Mucosa of rectum (tissue), 2 donors: Measurements from ENCODE around the gene SLC18A3.

Experiments
- H3K27ac ChIP-seq, 2 donors: one replicate each; pipeline ENCODE4 v1.7.0; 2013; ENCODE audit warnings: inconsistent platforms in 2 of 2, low read depth in 2 of 2, low read length in 2 of 2
- H3K27me3 ChIP-seq, 2 donors: one replicate each; pipeline ENCODE4 v1.7.0; 2013; ENCODE audit warnings: low read length in 2 of 2; ENCODE audit not compliant: control insufficient read depth in 2 of 2, insufficient read depth in 2 of 2
- H3K36me3 ChIP-seq, 2 donors: one replicate each; pipeline ENCODE4 v1.7.0; 2013; ENCODE audit warnings: low read length in 2 of 2; ENCODE audit not compliant: control insufficient read depth in 2 of 2, insufficient read depth in 2 of 2
- H3K4me1 ChIP-seq, 2 donors: one replicate each; pipeline ENCODE4 v1.7.0; 2013; ENCODE audit warnings: low read length in 2 of 2, mild to moderate bottlenecking in 1 of 2; ENCODE audit not compliant: control insufficient read depth in 2 of 2, insufficient read depth in 2 of 2
- H3K4me3 ChIP-seq, 2 donors: one replicate each; pipeline ENCODE4 v1.7.0; 2013; ENCODE audit warnings: low read length in 2 of 2
- H3K9ac ChIP-seq, 2 donors: one replicate each; pipeline ENCODE4 v1.7.0; 2013; ENCODE audit warnings: low read length in 2 of 2, low read depth in 1 of 2, mild to moderate bottlenecking in 1 of 2
- H3K9me3 ChIP-seq, 2 donors: one replicate each; pipeline ENCODE4 v1.7.0; 2013; ENCODE audit warnings: low read length in 2 of 2; ENCODE audit not compliant: control insufficient read depth in 2 of 2
- donor health status: healthy.
- donor health status: Normal muscosa, but diverticular disease.

The SLC18A3 gene

GRCh38 chr10:49602380-49603023, 7.6 kb upstream of the SLC18A3 start:
- H3K9ac ChIP-seq, result no peak overlapping the region
- H3K36me3 ChIP-seq, result no peaks in the 10 kb centered on the region
- no peak overlapping the region for H3K4me3 ChIP-seq
- H3K4me1 ChIP-seq, result no peaks in the 10 kb centered on the region
- H3K27me3 ChIP-seq, result peaks cover 0 to 5% of the 10 kb centered on the region in 2 donors
- no peak overlapping the region for H3K27ac ChIP-seq
- no peaks in the 10 kb centered on the region for H3K9me3 ChIP-seq

GRCh38 chr10:49605216-49605938, 4.7 kb upstream of the SLC18A3 start:
- Histone ChIP-seq H3K4me3 (no peak overlapping the region), H3K9ac (no peak overlapping the region), H3K4me1 (no peaks in the 10 kb centered on the region), H3K27ac (no peak overlapping the region), H3K27me3 (peaks cover 9 to 19% of the 10 kb centered on the region in 2 donors), H3K36me3 (no peaks in the 10 kb centered on the region), H3K9me3 (no peaks in the 10 kb centered on the region)

GRCh38 chr10:49605939-49606509, 4.1 kb upstream of the SLC18A3 start:
- H3K9me3 ChIP-seq, result no peaks in the 10 kb centered on the region
- H3K4me1 ChIP-seq, result no peaks in the 10 kb centered on the region
- H3K4me3 ChIP-seq, result no peak overlapping the region
- H3K27me3 ChIP-seq, result peaks cover 11 to 21% of the 10 kb centered on the region in 2 donors
- H3K36me3 ChIP-seq, result no peaks in the 10 kb centered on the region
- H3K27ac ChIP-seq, result no peak overlapping the region
- H3K9ac ChIP-seq, result no peak overlapping the region

GRCh38 chr10:49606981-49607535, 3.1 kb upstream of the SLC18A3 start:
- Histone ChIP-seq H3K4me1 (no peaks in the 10 kb centered on the region), H3K4me3 (no peak overlapping the region), H3K27me3 (peaks cover 13 to 32% of the 10 kb centered on the region in 2 donors), H3K27ac (no peak overlapping the region), H3K9me3 (no peaks in the 10 kb centered on the region), H3K9ac (no peak overlapping the region), H3K36me3 (no peaks in the 10 kb centered on the region)

- Histone ChIP-seq H3K4me1 (no peaks in the 10 kb centered on the region), H3K27me3 (peaks cover 25 to 43% of the 10 kb centered on the region in 2 donors), H3K9ac (no peak overlapping the region), H3K9me3 (no peaks in the 10 kb centered on the region), H3K4me3 (no peak overlapping the region), H3K27ac (no peak overlapping the region), H3K36me3 (no peaks in the 10 kb centered on the region)
Observed at GRCh38 chr10:49608166-49609005, 1.7 kb upstream of the SLC18A3 start.

GRCh38 chr10:49609006-49609282, 1.2 kb upstream of the SLC18A3 start:
- no peaks in the 10 kb centered on the region for H3K9me3 ChIP-seq
- H3K27ac ChIP-seq, result no peak overlapping the region
- no peak overlapping the region for H3K9ac ChIP-seq
- no peaks in the 10 kb centered on the region for H3K4me1 ChIP-seq
- H3K27me3 ChIP-seq, result peaks cover 28 to 49% of the 10 kb centered on the region in 2 donors
- H3K36me3 ChIP-seq, result no peaks in the 10 kb centered on the region
- no peak overlapping the region for H3K4me3 ChIP-seq

DNA sequence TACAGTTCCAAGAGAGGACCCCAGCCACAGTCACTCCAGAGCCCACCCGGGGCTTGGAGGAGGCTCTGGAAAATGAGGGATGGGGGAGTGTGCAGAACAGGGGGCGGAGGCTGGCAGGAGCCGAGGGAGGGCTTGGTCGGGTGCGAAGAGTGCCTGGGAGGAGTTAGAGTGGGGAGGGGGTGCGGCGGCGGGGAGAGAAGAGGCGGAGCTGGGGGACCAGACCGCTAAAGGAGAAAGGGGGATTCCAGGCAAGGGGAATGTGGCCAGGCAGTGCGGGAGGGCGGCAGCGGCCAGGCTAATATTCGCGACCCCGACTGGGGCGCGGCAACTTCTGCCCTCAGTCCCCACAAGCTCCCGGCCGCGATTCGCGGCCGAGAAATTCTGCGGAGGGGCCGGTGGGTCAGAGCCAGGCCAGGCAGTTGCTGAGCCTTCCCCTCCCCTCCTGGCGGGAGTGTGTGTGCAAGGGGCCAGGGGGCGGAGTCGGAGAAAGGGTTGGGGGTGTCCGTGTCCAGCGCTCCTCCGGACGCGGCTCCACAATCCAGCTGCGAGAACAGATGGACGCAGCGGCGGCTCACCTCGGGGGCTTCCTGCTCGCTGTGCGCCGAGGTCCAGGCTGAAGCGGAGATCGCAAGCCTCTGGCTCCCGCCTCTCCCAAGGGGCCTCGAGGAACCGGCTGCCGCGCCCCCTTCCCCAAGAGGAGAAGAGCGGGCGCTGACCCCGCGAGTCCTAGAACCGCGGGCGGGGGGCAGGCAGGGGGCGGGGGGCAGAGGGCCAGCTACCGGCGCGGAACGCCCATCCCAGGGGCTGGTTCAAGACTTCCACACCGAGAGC, 612 bp upstream of the SLC18A3 start:
- Histone ChIP-seq H3K9me3 (no peaks in the 10 kb centered on the region), H3K36me3 (no peaks in the 10 kb centered on the region), H3K27ac (no peak overlapping the region), H3K9ac (no peak overlapping the region), H3K27me3 (peaks cover 30 to 49% of the 10 kb centered on the region in 2 donors), H3K4me3 (no peak overlapping the region), H3K4me1 (no peaks in the 10 kb centered on the region)

DNA sequence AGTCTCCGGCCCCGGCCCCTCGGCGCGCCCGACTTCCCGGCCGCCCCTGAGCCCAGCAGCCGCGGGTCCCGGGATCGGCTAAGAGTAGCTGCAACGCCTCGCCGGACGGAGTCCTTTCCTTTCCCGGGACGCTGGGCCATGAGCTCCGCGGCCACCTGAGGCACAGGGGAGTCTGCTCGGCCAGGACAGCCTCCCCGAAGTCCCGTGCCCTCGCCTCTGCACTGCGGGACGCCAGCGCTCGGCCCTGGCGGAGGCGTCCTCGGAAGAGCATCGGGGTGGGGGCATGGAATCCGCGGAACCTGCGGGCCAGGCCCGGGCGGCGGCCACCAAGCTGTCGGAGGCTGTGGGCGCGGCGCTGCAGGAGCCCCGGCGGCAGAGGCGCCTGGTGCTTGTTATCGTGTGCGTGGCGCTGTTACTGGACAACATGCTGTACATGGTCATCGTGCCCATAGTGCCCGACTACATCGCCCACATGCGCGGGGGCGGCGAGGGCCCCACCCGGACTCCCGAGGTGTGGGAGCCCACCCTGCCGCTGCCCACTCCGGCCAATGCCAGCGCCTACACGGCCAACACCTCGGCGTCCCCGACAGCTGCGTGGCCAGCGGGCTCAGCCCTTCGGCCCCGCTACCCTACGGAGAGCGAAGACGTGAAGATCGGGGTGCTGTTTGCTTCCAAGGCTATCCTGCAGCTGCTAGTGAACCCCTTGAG, 502 bp downstream of the SLC18A3 start:
- Histone ChIP-seq H3K4me1 (no peaks in the 10 kb centered on the region), H3K27me3 (peaks cover 37 to 52% of the 10 kb centered on the region in 2 donors), H3K4me3 (no peak overlapping the region), H3K36me3 (no peaks in the 10 kb centered on the region), H3K9me3 (no peaks in the 10 kb centered on the region), H3K9ac (no peak overlapping the region), H3K27ac (no peak overlapping the region)
